HG02884 (cell line): ENCODE results near the gene ROBO1.

Experiments
- ATAC-seq: cut with Tn5 transposase; IDR thresholded peaks from one replicate; pipeline ENCODE4 v1.9.1; 2021; ENCODE audit warnings: mild to moderate bottlenecking, moderate library complexity; ENCODE audit not compliant: unreplicated experiment

Gene ROBO1

DNA sequence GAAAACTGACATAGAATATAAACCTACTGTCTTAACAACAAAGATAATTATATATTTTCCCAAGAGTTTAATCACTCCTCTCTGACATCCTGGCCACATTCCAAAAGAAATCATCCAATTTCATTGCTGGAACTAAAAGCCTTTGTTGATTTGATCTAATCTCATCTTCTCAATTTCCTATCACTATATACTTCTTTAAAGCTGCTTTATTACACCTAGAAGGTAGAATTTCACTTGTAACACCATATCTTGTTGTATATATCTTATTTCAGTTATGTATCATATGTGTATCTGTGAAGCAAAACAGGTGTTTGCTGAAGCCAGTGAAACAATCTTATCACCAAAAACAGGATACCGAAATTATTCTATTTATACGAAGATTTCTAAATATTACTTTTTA is 740.2 kb downstream of the ROBO1 start:
- ATAC-seq, result no peak

DNA sequence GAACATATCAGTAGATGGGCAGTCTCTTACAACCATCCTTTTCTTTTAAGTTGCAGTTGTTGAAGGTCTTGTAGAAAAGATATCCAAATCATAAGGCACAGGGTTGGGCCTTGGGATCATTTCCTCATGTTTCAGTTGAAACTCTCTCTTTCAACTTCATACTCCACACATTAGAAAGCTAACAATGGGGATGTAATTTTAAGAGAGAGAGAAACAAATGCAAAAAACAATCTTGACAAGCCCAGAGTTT is 747.9 kb downstream of the ROBO1 start:
- no peak for ATAC-seq

GRCh38 chr3:79019137-79019923 is 748.5 kb downstream of the ROBO1 start:
- no peak for ATAC-seq

- ATAC-seq, result no peak
These were observed 749.1 kb downstream of the ROBO1 start for GRCh38 chr3:79018671-79019136.

DNA sequence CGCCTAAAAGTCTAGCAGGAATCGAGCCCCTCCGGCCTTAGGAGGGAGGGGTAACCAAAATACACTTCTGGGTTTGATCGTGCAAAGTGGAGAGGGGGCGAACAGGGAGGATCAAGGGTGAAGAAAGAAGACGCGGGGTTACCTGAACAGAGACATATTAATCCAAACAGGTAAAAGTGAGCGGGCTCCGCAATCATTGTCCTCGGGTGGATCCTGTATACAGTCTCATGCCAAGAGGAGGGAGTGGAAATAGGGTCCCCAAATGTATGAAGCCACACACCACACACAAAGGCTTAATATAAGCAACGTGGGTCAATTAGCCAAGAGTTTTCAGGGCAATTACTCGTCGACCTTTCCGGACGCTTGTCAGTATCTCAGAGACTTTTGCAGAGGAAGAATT is 749.5 kb downstream of the ROBO1 start:
- ATAC-seq, result no peak

- no peak for ATAC-seq
These were observed 751.0 kb downstream of the ROBO1 start for GRCh38 chr3:79016587-79017376.

- ATAC-seq, result no peak
These were observed 751.9 kb downstream of the ROBO1 start for GRCh38 chr3:79015854-79016253.

DNA sequence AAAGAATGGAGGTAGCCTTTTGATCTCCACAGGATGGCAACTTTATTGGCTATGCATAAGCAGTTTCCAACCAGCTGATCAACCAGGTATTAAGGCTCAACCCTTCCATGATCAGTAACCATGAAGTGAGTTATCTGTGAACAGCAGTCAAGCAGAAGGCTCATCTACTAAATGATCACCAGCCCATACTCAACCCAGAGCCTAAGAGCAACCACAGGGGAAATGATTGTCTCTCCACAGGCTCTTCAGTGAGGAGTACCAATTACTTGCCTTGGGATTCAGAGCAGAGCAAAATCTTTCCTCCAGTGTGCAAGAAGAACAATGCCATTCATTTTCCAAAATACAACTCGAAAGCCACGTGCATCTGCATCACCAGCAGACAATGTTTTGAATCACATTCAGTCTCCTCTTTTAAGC is 754.8 kb downstream of the ROBO1 start:
- ATAC-seq, result no peak

DNA sequence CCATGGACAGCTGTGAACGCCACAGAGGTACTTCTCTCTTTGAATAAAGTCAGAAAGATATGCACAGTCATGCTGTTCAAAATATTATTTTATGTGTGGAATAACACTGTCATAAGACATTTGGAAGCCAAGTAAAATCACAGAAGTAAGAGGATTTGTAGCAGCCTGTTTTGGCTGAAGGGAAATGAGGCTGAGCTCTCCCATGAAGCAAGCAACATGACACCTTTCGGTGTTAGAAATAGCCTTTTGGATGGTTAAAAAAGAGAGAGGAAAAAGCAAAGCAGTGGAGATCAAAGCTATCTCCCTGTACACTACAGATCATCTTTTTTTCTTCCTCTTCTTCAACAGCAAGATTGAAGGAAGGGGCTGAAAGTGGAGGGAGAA is 755.3 kb downstream of the ROBO1 start:
- ATAC-seq, result no peak

DNA sequence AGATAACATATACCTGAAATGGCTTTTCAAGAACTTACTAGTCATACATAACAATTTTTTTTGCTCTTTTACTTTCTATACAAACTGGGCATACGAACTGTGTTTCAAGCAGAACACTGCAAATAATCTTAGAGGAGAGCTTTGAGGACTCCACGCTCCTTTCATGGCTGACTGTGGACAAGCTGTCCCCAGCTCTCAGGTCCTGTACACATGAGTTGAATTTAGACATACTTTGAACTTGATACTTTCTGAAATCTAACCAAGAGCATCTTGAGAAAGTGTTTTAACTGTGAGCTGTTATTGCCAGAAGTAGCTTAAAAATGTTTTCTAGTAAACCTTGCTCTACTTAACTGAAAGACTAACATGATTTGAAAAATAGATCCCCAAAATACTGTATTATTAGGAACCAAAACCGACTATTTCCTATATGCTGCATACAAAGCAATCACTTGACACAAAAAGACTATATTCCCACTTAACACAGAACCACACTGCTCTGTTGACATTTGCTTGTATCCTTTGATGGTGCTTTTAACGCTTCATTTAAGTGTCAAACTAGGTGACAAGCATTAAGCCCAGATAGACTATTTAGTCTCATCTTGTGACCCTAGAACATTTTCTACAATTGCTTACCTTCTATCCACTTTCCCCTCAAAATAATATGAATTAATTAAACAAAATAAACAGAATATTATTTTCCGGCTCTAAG is 755.8 kb downstream of the ROBO1 start:
- ATAC-seq, result no peak

- ATAC-seq, result no peak
These were observed 757.9 kb downstream of the ROBO1 start for GRCh38 chr3:79009861-79010260.

DNA sequence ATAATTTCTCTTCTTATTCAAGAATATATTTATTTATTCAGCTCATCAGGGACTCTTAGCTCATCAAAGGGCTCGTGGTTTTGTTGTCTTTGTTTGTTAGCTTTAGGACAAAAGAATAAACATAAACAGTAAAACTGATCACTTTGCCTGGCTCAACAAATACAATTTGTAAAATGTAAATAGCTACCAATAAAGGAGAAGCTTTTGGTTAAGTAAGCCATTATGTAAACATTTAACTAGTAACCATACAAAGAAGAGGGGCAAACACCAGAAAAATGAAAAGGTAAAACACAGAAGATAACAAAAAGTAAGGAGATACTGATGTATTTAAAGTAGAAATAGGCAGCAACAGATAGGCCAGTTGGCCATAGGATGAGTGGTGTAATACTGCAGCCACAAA is 761.7 kb downstream of the ROBO1 start:
- no peak for ATAC-seq

DNA sequence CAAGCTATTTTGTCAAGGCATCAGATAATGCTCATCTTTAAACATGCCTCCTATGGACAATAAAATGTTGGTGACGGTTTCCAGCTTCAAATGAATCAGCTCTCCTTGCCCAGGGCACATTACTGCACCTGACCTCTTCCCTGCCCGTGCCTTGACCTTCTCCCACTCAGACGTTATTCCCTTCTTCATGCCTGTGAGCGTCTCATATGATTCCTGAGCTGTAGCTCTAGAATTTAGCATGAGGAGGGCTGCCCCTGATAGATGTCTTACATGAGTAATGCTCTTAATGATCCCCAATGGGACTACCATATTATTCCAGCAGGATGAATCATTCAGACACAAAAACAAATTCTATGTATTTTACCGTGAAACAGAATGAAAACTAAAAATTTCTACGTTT is 762.7 kb downstream of the ROBO1 start:
- ATAC-seq, result no peak

DNA sequence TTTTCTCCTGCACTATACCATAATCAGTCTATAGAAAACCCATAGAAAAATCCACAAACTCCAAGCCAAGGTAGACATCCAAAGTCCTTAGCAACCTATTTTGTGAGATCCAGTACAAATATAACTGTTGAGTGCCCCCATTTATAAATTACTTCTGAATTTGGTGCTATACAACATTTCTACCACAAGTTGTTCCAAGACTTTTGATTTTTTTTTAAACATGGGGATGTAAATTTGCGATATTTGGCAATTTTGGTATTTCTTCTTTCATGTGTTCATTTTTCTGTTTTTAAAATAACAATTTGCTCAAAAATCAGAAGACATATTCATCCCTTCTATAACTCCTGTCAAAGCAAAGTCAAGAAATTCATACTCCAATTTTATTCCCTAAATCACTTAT is 763.8 kb downstream of the ROBO1 start:
- no peak for ATAC-seq

GRCh38 chr3:79002465-79003372 is 765.1 kb downstream of the ROBO1 start:
- ATAC-seq, result no peak

GRCh38 chr3:79001255-79001654 is 766.5 kb downstream of the ROBO1 start:
- ATAC-seq, result no peak

- no peak for ATAC-seq
These were observed 768.7 kb downstream of the ROBO1 start for GRCh38 chr3:78999139-78999538.

GRCh38 chr3:78995087-78995486 is 772.7 kb downstream of the ROBO1 start:
- no peak for ATAC-seq

- no peak for ATAC-seq
These were observed 773.4 kb downstream of the ROBO1 start for GRCh38 chr3:78994174-78995027.

DNA sequence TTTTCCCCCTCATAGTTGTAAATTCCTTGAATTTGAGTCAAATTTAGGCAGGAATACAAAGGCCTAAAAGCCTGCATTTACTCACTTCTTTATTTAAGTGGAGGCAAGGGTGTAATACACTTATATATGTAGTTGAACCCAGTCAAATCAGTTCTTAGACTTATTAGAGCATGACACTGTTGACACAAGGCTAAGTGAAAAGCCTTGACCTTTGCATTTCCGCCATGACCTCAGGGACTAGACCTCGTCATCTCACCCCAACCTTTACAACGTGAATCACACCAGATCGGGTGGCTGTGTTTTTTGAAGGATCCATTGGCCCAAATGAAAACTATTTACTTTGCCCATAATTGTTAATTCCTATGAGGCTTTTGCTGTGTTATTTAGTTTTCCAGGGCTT is 774.4 kb downstream of the ROBO1 start:
- ATAC-seq, result no peak
